Activated CD4-positive, CD25-positive, alpha-beta regulatory T cell (primary cell): ENCODE data around the gene WDR11.
A peak's percentile ranks its signal among the peaks of the same experiment; 100 is the strongest.
"Not testable (repeated sequence)": the region's sequence is repeated elsewhere in the genome, so short reads cannot be mapped to it uniquely, and the experiment has no call there.

Source experiments
- DNase-seq, 4 experiments: peaks; one replicate each; lab custom pipeline; 2025; lab: John Stamatoyannopoulos, UW

Gene WDR11

GRCh38 chr10:120861178-120861855, 10.2 kb downstream of the WDR11 start:
- no peak for DNase-seq

GRCh38 chr10:120873741-120874140, 22.6 kb downstream of the WDR11 start:
- DNase-seq: no peak

- DNase-seq: no peak
Measured at GRCh38 chr10:120883071-120883470, 31.9 kb downstream of the WDR11 start.

- DNase-seq: no peak
Measured at GRCh38 chr10:120887482-120887881, 36.3 kb downstream of the WDR11 start.

- DNase-seq: no peak
Measured at GRCh38 chr10:120891365-120891764, 40.2 kb downstream of the WDR11 start.

GRCh38 chr10:120894556-120894955, 43.4 kb downstream of the WDR11 start:
- no peak for DNase-seq

GRCh38 chr10:120897343-120897742, 46.2 kb downstream of the WDR11 start:
- DNase-seq: no peak

GRCh38 chr10:120905268-120905667, 54.1 kb downstream of the WDR11 start:
- DNase-seq: no peak

- no peak for DNase-seq
Measured at GRCh38 chr10:120917521-120918250, 66.5 kb downstream of the WDR11 start.

- not testable (repeated sequence) for DNase-seq
Measured at GRCh38 chr10:120923886-120924285, 72.7 kb downstream of the WDR11 start.

- DNase-seq: no peak
Measured at GRCh38 chr10:120926611-120927010, 75.4 kb downstream of the WDR11 start.

GRCh38 chr10:120927352-120927751, 76.2 kb downstream of the WDR11 start:
- DNase-seq: no peak

GRCh38 chr10:120929166-120929565, 78.0 kb downstream of the WDR11 start:
- DNase-seq: no peak

- DNase-seq: no peak
Measured at GRCh38 chr10:120931423-120931822, 80.3 kb downstream of the WDR11 start.

- DNase-seq: no peak
Measured at GRCh38 chr10:120931999-120932398, 80.8 kb downstream of the WDR11 start.

GRCh38 chr10:120938822-120939221, 87.7 kb downstream of the WDR11 start:
- DNase-seq: no peak

GRCh38 chr10:120940299-120940900, 89.2 kb downstream of the WDR11 start:
- no peak for DNase-seq

GRCh38 chr10:120941501-120941900, 90.3 kb downstream of the WDR11 start:
- no peak for DNase-seq

GRCh38 chr10:120942806-120943413, 91.7 kb downstream of the WDR11 start:
- DNase-seq: peak; percentile 45 to 67 (median 58)

- DNase-seq: no peak
Measured at GRCh38 chr10:120943542-120943941, 92.4 kb downstream of the WDR11 start.

GRCh38 chr10:120944586-120945125, 93.5 kb downstream of the WDR11 start:
- DNase-seq: no peak

- DNase-seq: no peak
Measured at GRCh38 chr10:120945182-120945581, 94.0 kb downstream of the WDR11 start.
